Breast epithelium (tissue), 4 donors: ENCODE data around the gene SLC35F3. TPM values are rescaled to one million over a fixed set of nuclear protein-coding genes. Genes with fewer than 3 reads are reported as not detected.

Source experiments
- DNase-seq, 2 donors: peaks; one replicate each; pipeline ENCODE4 v3.0.0-alpha.2; 2019; ENCODE audit warnings: low spot score in 2 of 2
- H3K27ac ChIP-seq, 2 donors: fragments of 200-600 bp; sonication (generic) in 1 of 2; one replicate each; pipeline ENCODE4 v1.5.1; 2016 to 2019; ENCODE audit warnings: mild to moderate bottlenecking in 1 of 2
- H3K27me3 ChIP-seq, 2 donors: fragments of 200-600 bp; sonication (generic) in 1 of 2; one replicate each; pipeline versions ENCODE4 v1.5.1 to v1.6.0; 2017 to 2019; ENCODE audit warnings: control low read depth in 1 of 2, mild to moderate bottlenecking in 1 of 2
- H3K36me3 ChIP-seq: fragments of 200-600 bp; one replicate; pipeline ENCODE4 v1.5.1; 2019
- H3K4me1 ChIP-seq, 2 donors: fragments of 200-600 bp; sonication (generic); one replicate each; pipeline ENCODE4 v1.5.1; 2016 to 2019; ENCODE audit warnings: control low read depth in 1 of 2
- H3K4me3 ChIP-seq, 3 donors: fragments of 200-600 bp; sonication (generic); 1 replicate in 2 of 3; 2 replicates in 1 of 3; pipeline ENCODE4 v1.5.1; 2016 to 2019; ENCODE audit warnings: mild to moderate bottlenecking in 3 of 3, moderate library complexity in 2 of 3
- H3K9me3 ChIP-seq, 2 donors: fragments of 200-600 bp; sonication (generic) in 1 of 2; one replicate each; pipeline ENCODE4 v1.5.1; 2016 to 2019; ENCODE audit warnings: control low read depth in 1 of 2
- CTCF ChIP-seq, 3 donors: fragments of 450-650 bp; IDR thresholded peaks; one replicate each; pipeline ENCODE4 v1.5.1; 2016 to 2017; ENCODE audit warnings: antibody characterized with exemption in 3 of 3, mild to moderate bottlenecking in 3 of 3, moderate library complexity in 3 of 3
- POLR2A ChIP-seq: fragments of 450-650 bp; IDR thresholded peaks from one replicate; pipeline ENCODE4 v1.6.1; 2016; ENCODE audit warnings: antibody characterized with exemption, mild to moderate bottlenecking, moderate library complexity
- POLR2AphosphoS5 ChIP-seq, 3 donors: sonication (generic); formaldehyde crosslinking; IDR thresholded peaks; one replicate each; pipeline ENCODE4 v1.6.1; 2017; ENCODE audit warnings: antibody characterized with exemption in 3 of 3
- intact Hi-C: fragments of 100-400 bp; cut with DNase I; formaldehyde crosslinking; loops from one replicate; pipeline ENCODE4 v1.15.1; 2023; ENCODE audit warnings: low total_unique reads
- total RNA-seq, 3 donors: library from RNA; depleted of rRNA; stranded (reverse); fragments of >200 nt; gene quantifications; one replicate each; pipeline ENCODE4 v1.1.0, GENCODE V29; 2016

SLC35F3 gene
- total RNA-seq, 3 donors from 2014 or later = 8.8 to 13.0 TPM; not detected in 1

- Histone ChIP-seq H3K36me3 (no peaks in the 10 kb centered on the region), H3K27me3 (no peaks in the 10 kb centered on the region), H3K4me3 (no peak overlapping the region), H3K4me1 (no peaks in the 10 kb centered on the region), H3K9me3 (peaks cover 0 to 3% of the 10 kb centered on the region in 2 donors), H3K27ac (no peak overlapping the region)
- TF ChIP-seq POLR2AphosphoS5 (IDR thresholded peaks at IDR 0.05) (no peak), CTCF (IDR thresholded peaks at IDR 0.05) (peak; percentile 28 to 63 (median 44))
- intact Hi-C loops = no loop called here
- peak; percentile 46 to 67 for DNase-seq
Observed at GRCh38 chr1:234065794-234066447, 161.4 kb downstream of the SLC35F3 start.

- intact Hi-C loops = no loop called here
- no peaks in the 10 kb centered on the region for H3K27me3 ChIP-seq
- no peaks in the 10 kb centered on the region for H3K4me1 ChIP-seq
- H3K9me3 ChIP-seq = no peaks in the 10 kb centered on the region
- no peak for DNase-seq
- H3K36me3 ChIP-seq = no peaks in the 10 kb centered on the region
- no peak for TF ChIP-seq CTCF (IDR thresholded peaks at IDR 0.05)
- H3K4me3 ChIP-seq = no peak overlapping the region
- no peak overlapping the region for H3K27ac ChIP-seq
Observed at GRCh38 chr1:234067581-234068337, 163.3 kb downstream of the SLC35F3 start.

GRCh38 chr1:234069760-234070159, 165.3 kb downstream of the SLC35F3 start:
- DNase-seq = no peak
- Histone ChIP-seq H3K4me3 (no peak overlapping the region), H3K9me3 (no peaks in the 10 kb centered on the region), H3K36me3 (no peaks in the 10 kb centered on the region), H3K27me3 (no peaks in the 10 kb centered on the region), H3K4me1 (no peaks in the 10 kb centered on the region), H3K27ac (no peak overlapping the region)
- intact Hi-C loops = no loop called here
- TF ChIP-seq CTCF (IDR thresholded peaks at IDR 0.05) (no peak), POLR2A (no peak), POLR2AphosphoS5 (IDR thresholded peaks at IDR 0.05) (no peak)

GRCh38 chr1:234072793-234073192, 168.3 kb downstream of the SLC35F3 start:
- no peak overlapping the region for H3K27ac ChIP-seq
- TF ChIP-seq POLR2AphosphoS5 (IDR thresholded peaks at IDR 0.05) (no peak), POLR2A (no peak), CTCF (IDR thresholded peaks at IDR 0.05) (no peak)
- no peak overlapping the region for H3K4me3 ChIP-seq
- intact Hi-C loops = no loop called here
- H3K4me1 ChIP-seq = no peaks in the 10 kb centered on the region
- DNase-seq = no peak
- H3K9me3 ChIP-seq = no peaks in the 10 kb centered on the region
- no peaks in the 10 kb centered on the region for H3K27me3 ChIP-seq
- H3K36me3 ChIP-seq = no peaks in the 10 kb centered on the region

- no peaks in the 10 kb centered on the region for H3K4me1 ChIP-seq
- H3K27ac ChIP-seq = no peak overlapping the region
- no peaks in the 10 kb centered on the region for H3K36me3 ChIP-seq
- DNase-seq = no peak
- TF ChIP-seq POLR2AphosphoS5 (IDR thresholded peaks at IDR 0.05) (no peak), POLR2A (no peak), CTCF (IDR thresholded peaks at IDR 0.05) (no peak)
- H3K9me3 ChIP-seq = no peaks in the 10 kb centered on the region
- no peaks in the 10 kb centered on the region for H3K27me3 ChIP-seq
- H3K4me3 ChIP-seq = no peak overlapping the region
- intact Hi-C loops = no loop called here
Observed at GRCh38 chr1:234078143-234078542, 173.7 kb downstream of the SLC35F3 start.
